GM18517 (cell line): ENCODE data around the gene SH2D1A.
"Not testable (repeated sequence)": the region's sequence is repeated elsewhere in the genome, so short reads cannot be mapped to it uniquely, and the experiment has no call there.

Source experiments
- ATAC-seq: cut with Tn5 transposase; IDR thresholded peaks from one replicate; pipeline ENCODE4 v1.9.1; 2021; ENCODE audit warnings: mild to moderate bottlenecking, moderate library complexity; ENCODE audit not compliant: unreplicated experiment

SH2D1A gene

DNA sequence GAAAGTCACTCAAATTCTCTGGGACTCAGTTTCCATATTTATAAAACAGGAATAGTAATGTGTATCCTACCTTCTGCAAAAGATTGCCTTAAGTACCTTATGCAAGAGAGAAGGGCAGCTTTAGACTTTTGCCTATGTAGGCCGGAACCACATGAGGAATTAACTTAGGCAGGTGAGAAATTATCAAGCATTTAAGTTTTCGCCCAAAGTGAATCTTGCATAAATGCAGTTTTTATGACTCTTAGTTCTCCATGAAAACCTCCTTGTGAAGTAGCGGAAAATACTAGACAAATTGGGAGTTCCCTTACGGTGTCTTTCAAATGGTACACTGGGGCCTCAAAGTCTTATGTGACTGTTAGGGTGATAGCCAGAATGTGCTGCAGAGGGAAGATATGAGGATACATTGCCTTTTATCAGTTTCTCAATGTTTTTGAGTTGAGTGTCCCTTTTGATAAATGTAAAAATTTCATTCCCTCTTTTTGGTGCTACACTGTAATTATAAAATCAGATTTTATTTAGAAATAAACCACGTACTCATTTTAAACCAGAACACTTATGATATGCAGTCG lies 2.6 kb downstream of the SH2D1A start:
- ATAC-seq, result no peak

DNA sequence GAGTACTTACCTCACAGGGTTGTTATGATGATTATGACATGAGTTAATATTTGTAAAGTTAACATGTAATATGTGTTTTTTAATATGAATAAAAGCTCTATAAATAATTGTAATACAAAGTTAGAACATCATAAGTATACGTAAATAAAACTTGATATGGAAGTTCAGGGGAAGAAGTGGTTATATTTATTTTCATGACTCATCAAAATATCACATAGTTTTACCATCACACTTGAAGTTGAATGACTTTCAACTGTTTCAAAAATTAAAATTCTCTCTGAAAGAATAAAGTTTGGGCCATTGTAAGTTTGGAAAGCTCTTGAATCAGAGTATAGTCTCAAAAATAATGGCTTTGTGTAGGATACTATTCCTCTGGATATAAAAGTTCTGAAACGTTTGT lies 8.3 kb downstream of the SH2D1A start:
- no peak for ATAC-seq

DNA sequence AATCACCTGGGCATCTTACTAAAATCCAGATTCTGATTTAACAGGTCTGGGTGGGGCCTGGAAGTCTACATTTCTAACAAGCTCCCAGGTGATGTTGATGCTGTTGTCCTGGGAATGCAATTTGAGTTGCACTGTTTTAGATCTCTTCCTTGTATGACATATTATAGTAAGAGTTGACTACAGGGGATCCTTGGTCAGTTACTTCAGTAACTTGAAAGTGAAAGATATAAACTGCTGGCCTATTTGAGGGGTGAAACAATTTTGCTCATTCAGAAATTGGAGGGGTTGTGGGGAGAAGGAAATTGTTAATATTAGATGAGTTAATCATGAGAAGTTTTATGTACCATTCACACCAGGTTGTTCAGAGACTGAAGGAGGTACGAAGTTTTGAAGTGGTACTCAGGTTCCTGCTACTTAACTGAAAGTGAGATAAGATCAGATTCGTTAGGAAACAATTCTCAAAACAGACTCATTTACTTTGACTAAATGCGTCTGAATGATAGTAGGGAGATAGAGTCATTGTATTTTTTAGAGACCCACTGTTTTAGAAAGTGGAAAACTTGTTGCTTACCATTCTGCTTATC lies 12.5 kb downstream of the SH2D1A start:
- no peak for ATAC-seq

DNA sequence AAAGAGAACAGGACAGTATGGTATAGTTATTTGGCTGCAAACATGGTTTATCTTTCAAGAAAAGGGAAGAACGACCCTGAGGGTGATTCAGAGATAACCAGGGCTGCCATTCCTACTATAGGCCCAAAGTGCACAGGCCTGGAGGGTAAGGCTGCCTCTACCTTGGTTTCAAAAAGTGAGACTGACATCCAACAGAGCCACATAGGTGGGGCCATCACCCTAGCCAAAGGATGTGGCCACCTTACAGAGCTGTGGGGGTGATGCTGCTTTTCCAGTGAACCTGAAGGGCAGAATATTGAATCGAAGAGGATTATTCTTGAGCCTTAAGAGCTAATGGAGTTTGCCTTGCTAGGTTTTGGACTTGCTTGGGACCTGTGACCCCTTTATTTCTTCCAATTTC lies 15.7 kb downstream of the SH2D1A start:
- ATAC-seq, result no peak

DNA sequence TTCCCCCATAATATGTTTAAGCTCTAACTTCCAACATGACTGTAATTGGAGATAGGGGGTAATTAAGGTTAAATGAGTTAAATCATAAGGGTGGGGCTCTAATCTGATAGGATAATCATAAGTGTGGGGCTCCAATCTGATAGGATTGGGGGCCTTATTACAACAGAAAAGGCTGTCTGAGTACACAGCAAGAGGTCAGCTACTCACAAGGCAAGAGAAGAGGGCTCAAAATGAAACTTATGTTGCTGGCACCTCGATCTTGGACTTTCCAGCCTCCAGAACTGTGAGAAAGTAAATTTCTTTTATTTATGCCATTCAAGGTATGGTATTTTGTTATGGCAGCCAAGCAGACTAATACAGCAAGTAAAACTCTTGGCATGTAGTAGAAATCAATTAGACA lies 16.4 kb downstream of the SH2D1A start:
- no peak for ATAC-seq

DNA sequence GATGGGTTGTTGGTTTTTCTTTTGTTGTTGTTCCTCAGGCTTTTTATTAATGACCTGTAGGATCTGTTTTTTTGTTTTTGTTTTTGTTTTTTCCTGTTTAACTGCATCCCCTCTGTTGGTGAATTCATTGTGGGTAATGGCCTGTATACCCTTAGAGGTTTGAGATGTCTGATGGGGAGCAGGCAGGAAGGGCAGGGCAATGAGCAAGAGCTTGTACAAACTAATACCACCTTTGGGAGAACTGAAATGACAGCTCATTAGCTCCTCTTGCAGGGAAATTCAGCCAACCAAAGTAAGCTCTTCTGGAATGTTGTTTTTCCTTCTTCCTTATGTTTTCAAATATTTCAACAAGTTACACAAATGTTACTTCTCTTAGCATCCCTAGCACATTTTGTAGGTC lies 23.4 kb downstream of the SH2D1A start:
- ATAC-seq, result no peak

DNA sequence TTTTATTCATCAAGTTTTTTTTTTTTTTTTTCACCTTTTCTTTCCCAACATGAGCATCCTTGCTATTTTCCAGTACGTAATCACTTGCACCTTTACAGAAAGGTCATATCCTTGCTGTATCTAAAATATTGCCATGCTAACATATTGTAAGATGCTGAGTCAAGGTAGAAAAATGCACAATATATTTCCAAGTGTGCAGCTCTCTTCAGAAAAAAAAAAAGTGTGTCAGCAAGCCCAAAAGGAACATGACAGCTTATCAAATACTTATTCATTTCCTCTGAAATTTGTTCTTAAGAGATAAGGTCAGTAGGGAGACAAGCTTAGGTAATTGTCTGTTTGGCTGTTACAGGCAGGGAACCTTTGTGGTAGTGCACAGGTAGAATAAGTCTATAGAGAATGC lies 27.0 kb downstream of the SH2D1A start:
- ATAC-seq, result no peak

DNA sequence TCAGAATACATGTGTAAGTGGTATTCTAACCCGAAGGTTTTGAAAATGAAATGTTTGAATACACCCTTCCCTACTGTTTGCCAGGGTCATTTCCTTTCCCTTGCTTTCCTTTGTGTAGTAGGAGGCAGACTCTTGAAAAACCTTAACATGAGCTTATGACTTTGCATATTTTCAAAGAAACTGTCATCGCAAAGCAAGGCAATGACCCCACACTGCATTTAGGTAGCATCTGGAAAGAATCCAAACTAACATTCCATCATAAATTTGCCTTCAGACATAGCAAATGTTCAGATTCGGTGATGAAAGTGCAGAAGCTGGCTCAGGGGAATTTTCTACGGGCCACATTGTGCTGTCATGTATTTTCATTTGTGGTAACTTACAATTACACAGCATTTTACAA lies 32.3 kb downstream of the SH2D1A start:
- no peak for ATAC-seq

DNA sequence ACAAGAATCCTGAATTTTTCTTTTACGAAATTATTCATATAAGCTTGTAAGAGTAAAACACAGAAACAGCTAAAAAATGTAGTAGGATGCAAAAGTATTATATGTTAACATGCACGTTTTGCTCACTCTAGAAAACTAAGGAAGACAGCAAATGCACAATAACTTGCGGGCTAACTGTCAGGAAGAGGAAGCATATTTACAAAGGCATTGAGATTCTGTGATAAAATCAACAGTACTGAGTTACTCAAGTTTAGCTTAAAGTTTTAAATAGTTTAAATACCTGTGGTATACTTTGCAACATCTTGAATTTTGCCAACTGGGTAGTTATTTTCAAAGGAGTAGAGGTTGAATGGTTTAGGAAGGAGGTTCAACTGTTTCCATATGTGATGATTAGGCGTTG lies 37.0 kb downstream of the SH2D1A start:
- ATAC-seq, result no peak

DNA sequence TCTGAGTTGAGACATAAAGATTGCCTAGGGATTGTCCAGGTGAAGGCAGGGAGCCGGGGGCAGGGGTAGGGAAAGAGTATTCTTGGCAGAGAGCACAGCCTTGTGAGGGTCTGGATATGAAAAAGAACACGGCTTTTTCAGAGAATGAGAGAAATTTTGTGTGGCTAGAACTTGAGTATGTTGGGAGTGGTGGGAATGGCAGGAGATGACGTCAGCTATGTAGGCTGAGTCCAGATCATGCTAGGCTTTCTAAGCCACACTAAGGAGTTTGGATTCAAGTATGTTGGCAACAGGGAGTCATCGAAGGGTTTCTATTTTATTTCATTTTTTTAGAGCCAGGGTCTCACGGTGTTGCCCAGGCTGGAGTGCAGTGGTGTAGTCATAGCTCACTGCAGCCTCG lies 40.0 kb downstream of the SH2D1A start:
- ATAC-seq, result no peak

DNA sequence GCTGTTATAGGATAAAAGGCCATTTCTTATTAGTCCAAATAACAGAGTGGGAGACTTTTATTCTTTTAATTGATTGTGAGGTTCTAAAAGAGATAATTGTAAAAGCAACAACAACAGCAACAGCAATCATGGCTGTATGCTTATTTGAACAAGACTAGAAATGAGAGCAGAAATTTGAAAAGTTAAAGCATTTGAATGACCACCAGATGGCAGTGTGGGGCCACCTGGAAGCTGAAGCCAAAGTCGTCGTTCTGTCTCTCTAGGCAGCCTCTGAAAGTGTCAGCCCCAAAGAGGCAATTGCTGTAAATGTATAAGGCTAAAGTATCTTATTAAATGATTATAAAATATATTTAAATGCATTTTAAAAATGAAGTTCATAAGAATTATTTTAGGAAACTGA lies 42.2 kb downstream of the SH2D1A start:
- peak; percentile 61 for ATAC-seq

DNA sequence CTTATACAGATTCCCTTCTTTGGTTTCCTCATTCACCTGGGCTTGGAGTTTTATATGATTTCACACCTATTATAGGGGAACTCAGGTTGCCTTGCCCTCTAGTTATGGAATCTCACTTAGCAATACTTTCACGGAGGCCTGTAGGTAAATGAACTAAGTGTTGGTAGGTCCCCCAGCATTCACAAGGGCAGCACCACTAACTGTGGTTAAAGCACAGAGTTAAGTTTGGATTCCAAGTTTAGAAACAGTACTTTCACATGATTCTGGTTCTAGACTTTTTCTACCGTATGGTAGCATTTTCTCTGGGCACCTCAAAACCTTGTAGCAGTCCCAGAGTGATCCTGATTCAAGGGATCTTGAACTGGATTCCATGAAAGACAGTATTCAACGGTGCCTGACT lies 46.4 kb downstream of the SH2D1A start:
- ATAC-seq, result no peak

DNA sequence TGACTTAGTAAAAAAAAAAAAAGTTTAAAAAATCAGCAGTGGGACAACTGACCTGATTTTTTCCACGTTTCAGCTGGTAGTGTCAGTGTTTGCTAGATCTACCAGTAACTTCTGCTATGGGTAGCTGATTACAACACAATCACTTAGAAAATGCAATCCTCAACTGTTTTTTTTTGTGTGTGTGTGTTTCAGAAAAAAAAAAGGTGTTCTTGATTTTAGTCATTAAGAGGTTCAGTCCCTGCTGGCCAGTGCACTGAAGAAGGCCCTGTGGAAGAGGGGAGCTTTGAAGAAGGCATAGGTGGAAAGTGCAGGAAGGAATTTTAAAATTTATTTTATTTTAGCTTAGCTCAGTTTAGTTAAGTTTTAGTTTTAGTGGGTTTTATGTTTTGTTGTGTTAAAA lies 46.9 kb downstream of the SH2D1A start:
- ATAC-seq, result no peak

DNA sequence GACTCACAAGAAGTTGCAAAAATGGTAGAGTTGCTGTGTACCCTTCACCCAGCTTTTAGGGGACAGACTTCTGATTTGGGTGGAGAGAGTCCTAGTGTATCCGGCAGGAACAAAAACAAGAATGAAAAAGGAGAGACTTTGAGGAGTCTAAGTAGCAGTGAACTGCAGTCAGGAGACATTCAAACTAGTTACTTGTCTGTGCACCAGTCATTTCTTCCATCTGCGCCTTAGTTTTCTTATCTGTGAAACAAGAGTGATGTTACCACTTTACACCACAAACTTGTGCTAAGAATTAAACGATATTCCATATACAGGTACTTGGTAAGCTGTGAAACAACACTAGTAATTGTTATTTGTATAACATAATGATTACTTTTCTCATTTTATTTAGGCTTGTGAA lies 47.3 kb downstream of the SH2D1A start:
- no peak for ATAC-seq

DNA sequence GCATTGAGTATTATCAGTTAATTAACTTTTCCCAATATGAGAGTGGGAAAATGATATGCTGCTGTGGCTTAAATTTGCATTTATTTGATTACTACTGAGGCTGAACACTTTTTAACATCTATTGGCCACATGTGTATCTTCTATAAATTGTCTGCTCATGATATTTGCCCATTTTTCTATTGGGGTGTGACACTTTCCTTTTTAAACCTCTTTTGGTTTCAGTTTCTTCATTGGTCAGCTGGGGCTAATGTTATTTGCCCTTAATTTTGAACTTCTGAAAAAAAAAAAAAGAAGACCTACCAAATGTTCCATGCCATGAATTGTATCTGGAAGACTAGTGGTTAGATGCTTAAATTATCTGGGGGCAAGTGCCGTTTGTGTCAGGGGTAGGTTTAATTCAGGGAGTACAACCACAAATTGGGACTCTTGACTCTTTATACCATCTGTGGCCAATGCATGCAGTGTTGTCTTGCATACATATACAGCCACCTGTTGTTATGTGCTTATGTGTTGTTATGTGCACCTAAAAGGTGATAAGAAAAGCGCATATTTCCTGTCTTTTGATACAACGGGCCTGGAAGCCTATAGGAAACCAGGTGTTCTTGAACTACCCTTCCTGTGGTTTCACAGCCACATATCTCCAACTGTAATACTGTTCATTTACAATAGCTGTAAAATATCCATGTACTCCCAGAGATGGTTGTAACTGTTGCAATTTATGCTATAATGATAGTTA lies 49.0 kb downstream of the SH2D1A start:
- ATAC-seq, result peak; percentile 62

DNA sequence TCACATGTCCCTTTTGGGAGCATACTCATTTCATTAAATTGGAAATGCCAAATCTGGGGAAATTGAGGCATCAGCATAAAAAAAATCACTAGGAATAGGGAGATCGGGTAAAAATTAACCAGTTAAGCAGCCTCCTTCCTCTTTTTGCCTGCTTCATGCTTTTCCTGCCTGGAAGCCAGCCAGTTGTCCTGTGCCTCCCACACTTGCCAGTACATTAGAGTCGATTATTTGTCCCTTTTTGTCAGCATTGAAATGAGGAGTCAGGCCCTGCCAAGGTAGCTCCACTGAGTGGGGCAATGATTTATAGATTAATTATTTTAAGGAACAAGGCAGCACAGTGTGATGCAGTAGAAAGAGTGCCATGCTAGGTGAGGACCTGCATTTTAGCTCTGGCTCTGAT lies 55.3 kb downstream of the SH2D1A start:
- ATAC-seq, result no peak

DNA sequence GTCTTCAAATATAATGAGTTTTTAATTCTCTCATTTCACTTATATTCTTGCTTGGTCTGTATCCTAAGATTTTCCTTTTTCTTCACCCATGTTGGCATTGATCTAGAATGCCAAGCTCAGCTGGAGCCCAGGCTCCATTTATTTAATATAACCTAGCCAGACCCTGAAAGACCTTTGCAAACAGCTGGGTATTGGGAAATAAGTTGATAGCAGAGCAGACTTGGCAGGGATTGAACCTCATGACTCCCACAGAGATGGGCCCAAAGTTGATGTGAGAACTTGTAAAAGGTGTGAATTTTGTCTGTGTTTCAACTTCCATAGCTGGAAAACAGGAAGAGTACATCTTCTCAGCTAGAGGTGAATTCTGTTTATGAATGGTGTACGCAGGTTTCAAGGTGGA lies 59.5 kb downstream of the SH2D1A start:
- ATAC-seq, result no peak

DNA sequence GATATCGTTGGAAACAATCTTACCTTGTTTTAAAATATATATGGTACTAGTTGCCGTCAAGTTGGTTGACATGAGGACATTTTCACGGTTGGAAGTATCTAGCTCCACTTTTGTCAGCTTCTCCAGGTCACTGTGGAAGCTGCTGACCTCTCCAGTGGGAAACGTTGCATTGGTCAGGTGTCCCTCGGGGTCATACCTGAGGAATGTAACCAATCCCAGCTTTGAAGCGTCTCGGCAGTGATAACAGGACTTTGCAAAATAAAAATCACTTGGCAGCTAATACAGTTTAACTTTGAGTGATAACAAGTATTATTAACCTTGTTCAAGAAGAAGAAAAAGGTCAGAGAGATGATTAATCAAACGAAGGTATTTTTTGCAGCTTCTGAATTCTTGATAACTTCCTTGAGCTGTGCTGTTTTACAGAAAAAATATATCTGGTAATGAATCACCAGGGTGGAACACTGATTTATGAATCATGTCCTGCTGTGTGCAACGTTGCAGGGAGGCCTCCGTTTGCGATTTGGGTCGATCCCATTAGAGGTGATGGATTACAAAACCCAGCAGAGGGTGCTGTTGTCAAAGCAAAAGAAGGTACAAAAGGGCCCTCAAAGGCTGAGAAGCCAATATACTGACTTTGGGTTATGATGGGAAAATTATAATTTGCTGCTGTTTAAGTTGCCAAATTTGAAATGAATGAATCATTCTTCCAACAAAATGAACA lies 60.1 kb downstream of the SH2D1A start:
- no peak for ATAC-seq

DNA sequence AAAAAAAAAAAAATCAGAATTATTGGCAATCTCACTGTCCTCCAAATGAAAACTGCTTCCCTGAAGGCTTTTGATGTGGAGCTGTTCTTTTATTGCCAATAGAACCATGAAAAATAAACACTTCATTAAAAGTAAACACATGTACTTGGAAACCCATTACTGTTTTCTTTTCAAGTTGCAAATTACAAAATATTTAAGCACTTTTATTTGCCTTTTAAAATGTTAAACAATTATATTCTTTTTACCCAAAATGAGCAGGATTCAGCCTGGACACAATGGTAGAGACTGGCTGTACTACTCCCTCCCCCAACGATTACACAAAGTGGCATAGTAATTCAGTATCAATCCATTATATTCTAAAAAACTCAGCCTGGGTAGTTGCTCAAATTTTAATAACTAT lies 60.9 kb downstream of the SH2D1A start:
- ATAC-seq, result no peak

DNA sequence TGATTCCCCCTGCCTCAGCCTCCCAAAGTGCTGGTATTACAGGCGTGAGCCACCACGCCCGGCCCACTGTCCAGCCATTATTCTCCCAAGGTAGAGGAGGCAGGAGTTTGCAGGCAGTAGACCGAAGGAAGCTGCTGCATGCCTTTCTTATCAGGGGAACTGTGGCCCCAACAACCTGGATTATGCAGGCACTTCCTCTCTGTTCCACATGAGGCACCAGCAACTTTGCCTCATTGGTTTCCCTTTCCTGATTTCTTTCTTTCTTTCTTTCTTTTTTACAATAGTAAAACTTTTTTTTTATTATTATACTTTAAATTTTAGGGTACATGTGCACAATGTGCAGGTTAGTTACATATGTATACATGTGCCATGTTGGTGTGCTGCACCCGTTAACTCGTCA lies 62.0 kb downstream of the SH2D1A start:
- not testable (repeated sequence) for ATAC-seq

DNA sequence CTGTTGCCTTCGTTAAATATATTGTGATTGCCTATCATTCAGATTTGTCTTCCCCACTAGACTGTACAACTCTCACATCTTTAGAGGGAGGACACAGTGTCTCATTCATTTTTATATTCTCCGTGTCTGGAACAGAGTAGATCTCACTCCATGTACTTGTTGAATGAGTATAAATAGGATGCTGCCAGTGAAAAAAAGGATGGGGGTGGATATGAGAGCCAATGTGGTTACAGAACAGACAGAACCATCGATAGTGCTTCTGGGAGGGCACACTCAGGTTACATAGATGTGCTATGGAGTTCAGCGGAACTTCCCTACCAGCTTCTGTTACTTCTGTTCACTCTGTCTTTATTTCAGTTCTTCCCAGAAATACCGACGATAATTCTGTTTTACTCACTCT lies 66.9 kb downstream of the SH2D1A start:
- no peak for ATAC-seq

DNA sequence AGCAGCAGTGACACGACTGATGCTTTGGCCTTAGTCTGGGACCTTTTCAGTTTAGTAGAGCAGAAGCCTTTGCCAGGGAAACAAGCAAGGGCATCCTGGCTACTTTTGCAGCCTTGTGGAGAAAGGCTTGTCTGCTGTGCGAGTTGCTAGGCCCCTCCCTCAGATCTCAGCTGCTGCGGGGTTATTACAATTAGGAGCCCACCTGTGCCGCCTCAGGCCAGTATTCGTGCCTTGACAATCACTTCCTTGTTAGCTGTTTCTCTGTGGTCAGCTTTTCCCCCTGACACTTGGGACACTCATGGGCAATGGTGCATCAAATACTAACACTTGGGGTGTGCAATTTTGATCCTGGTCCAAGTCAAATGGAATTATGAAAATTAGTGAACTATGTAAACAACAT lies 67.9 kb downstream of the SH2D1A start:
- ATAC-seq, result no peak
